Measurements from ENCODE around the gene WWOX. TPM values are rescaled to one million over a fixed set of nuclear protein-coding genes. Genes with fewer than 3 reads are reported as not detected.

Gene WWOX
- total RNA-seq, 3 donors from 2014 or later (not counting 1 experiment from before 2014, with no cell fraction given), result 21.0 to 29.8 (median 27.0) TPM

- no peak overlapping the region for H3K27ac Mint-ChIP-seq
- H3K9me3 Mint-ChIP-seq, result no peaks in the 10 kb centered on the region
- DNase-seq (no peak), ATAC-seq (no peak)
- Histone ChIP-seq H3K27me3 (ENCODE audit: control insufficient read depth, insufficient read depth, low read length) (no peaks in the 10 kb centered on the region), H3K27ac (ENCODE audit: low read length) (no peak overlapping the region), H3K4me3 (ENCODE audit: low read length) (no peak overlapping the region), H3K36me3 (ENCODE audit: control insufficient read depth, insufficient read depth, low read length) (peaks cover 14% of the 10 kb centered on the region), H3K9me3 (ENCODE audit: control insufficient read depth, insufficient read depth, low read length) (no peaks in the 10 kb centered on the region), H3K4me1 (ENCODE audit: control insufficient read depth, insufficient read depth, low read length) (no peaks in the 10 kb centered on the region)
- H3K4me1 Mint-ChIP-seq, result peaks cover 0 to 6% of the 10 kb centered on the region in 2 donors
- no peaks in the 10 kb centered on the region for H3K27me3 Mint-ChIP-seq (ENCODE audit: low read depth in 2 of 2)
- H3K4me3 Mint-ChIP-seq, result no peak overlapping the region
- WGBS (ENCODE audit: insufficient coverage), result 100% methylated on average over 2 of the region's 2 CpGs
- peaks cover 2% of the 10 kb centered on the region for H3K36me3 Mint-ChIP-seq
- intact Hi-C loops (cut with micrococcal nuclease), result no loop called here
- no peak for TF ChIP-seq CTCF (IDR thresholded peaks at IDR 0.05)
Measured at GRCh38 chr16:78113258-78113657, 13.8 kb downstream of the WWOX start.

GRCh38 chr16:78115659-78116058, 16.2 kb downstream of the WWOX start:
- DNase-seq, result no peak
- intact Hi-C loops (cut with micrococcal nuclease), result no loop called here

GRCh38 chr16:78116946-78117345, 17.5 kb downstream of the WWOX start:
- intact Hi-C loops (cut with micrococcal nuclease), result no loop called here
- H3K27ac ChIP-seq (ENCODE audit: low read length), result no peak overlapping the region
- peak overlapping the region in 1 of 2 donors; percentile 30 for H3K27ac Mint-ChIP-seq
- no peaks in the 10 kb centered on the region for H3K27me3 ChIP-seq (ENCODE audit: control insufficient read depth, insufficient read depth, low read length)
- no peak overlapping the region for H3K4me3 Mint-ChIP-seq
- H3K4me1 Mint-ChIP-seq, result peaks cover 0 to 6% of the 10 kb centered on the region in 2 donors
- DNase-seq (no peak), ATAC-seq (no peak)
- no peak overlapping the region for H3K4me3 ChIP-seq (ENCODE audit: low read length)
- no peaks in the 10 kb centered on the region for H3K27me3 Mint-ChIP-seq (ENCODE audit: low read depth in 2 of 2)
- H3K4me1 ChIP-seq (ENCODE audit: control insufficient read depth, insufficient read depth, low read length), result no peaks in the 10 kb centered on the region
- TF ChIP-seq CTCF (IDR thresholded peaks at IDR 0.05), result no peak
- no peaks in the 10 kb centered on the region for H3K9me3 Mint-ChIP-seq
- peaks cover 9% of the 10 kb centered on the region for H3K36me3 ChIP-seq (ENCODE audit: control insufficient read depth, insufficient read depth, low read length)
- H3K36me3 Mint-ChIP-seq, result peaks cover 19% of the 10 kb centered on the region
- WGBS (ENCODE audit: insufficient coverage), result 40% methylated on average over 4 of the region's 4 CpGs
- no peaks in the 10 kb centered on the region for H3K9me3 ChIP-seq (ENCODE audit: control insufficient read depth, insufficient read depth, low read length)

More at GRCh38 chr16:78115659-78116058, 16.2 kb downstream of the WWOX start:
- Histone ChIP-seq H3K4me1 (ENCODE audit: control insufficient read depth, insufficient read depth, low read length) (no peaks in the 10 kb centered on the region), H3K4me3 (ENCODE audit: low read length) (no peak overlapping the region), H3K9me3 (ENCODE audit: control insufficient read depth, insufficient read depth, low read length) (no peaks in the 10 kb centered on the region), H3K36me3 (ENCODE audit: control insufficient read depth, insufficient read depth, low read length) (peaks cover 9% of the 10 kb centered on the region), H3K27me3 (ENCODE audit: control insufficient read depth, insufficient read depth, low read length) (no peaks in the 10 kb centered on the region), H3K27ac (ENCODE audit: low read length) (no peak overlapping the region)
- Mint-ChIP-seq H3K27me3 (ENCODE audit: low read depth in 2 of 2) (no peaks in the 10 kb centered on the region), H3K27ac (no peak overlapping the region), H3K9me3 (no peaks in the 10 kb centered on the region), H3K4me1 (peaks cover 0 to 6% of the 10 kb centered on the region in 2 donors), H3K36me3 (peaks cover 15% of the 10 kb centered on the region), H3K4me3 (no peak overlapping the region)
- no peak for ATAC-seq
- TF ChIP-seq CTCF (IDR thresholded peaks at IDR 0.05), result no peak
- WGBS (ENCODE audit: insufficient coverage), result 96% methylated on average over 4 of the region's 5 CpGs

GRCh38 chr16:78117391-78117790, 17.9 kb downstream of the WWOX start:
- H3K27me3 Mint-ChIP-seq (ENCODE audit: low read depth in 2 of 2), result no peaks in the 10 kb centered on the region
- Histone ChIP-seq H3K27me3 (ENCODE audit: control insufficient read depth, insufficient read depth, low read length) (no peaks in the 10 kb centered on the region), H3K36me3 (ENCODE audit: control insufficient read depth, insufficient read depth, low read length) (peaks cover 7% of the 10 kb centered on the region), H3K9me3 (ENCODE audit: control insufficient read depth, insufficient read depth, low read length) (no peaks in the 10 kb centered on the region), H3K4me1 (ENCODE audit: control insufficient read depth, insufficient read depth, low read length) (no peaks in the 10 kb centered on the region), H3K27ac (ENCODE audit: low read length) (no peak overlapping the region), H3K4me3 (ENCODE audit: low read length) (no peak overlapping the region)
- intact Hi-C loops (cut with micrococcal nuclease), result no loop called here
- ATAC-seq (no peak), DNase-seq (no peak)
- H3K9me3 Mint-ChIP-seq, result no peaks in the 10 kb centered on the region
- peaks cover 19% of the 10 kb centered on the region for H3K36me3 Mint-ChIP-seq
- H3K4me3 Mint-ChIP-seq, result no peak overlapping the region
- peak overlapping the region in 1 of 2 donors; percentile 30 for H3K27ac Mint-ChIP-seq
- WGBS (ENCODE audit: insufficient coverage), result 74% methylated on average over 3 of the region's 5 CpGs
- H3K4me1 Mint-ChIP-seq, result peaks cover 0 to 6% of the 10 kb centered on the region in 2 donors
- TF ChIP-seq CTCF (IDR thresholded peaks at IDR 0.05), result no peak

Measured in natural killer cell (primary cell).